GM12874 (cell line): Measurements from ENCODE around the gene SLC15A3.

Experiments used
- CTCF ChIP-seq: IDR thresholded peaks from 2 replicates; pipeline ENCODE4 v1.5.1; 2011; ENCODE audit warnings: low read depth, mild to moderate bottlenecking, control low read depth, low read length, moderate library complexity; ENCODE audit not compliant: insufficient read depth

Gene SLC15A3

GRCh38 chr11:60951606-60951903, 421 bp downstream of the SLC15A3 start:
- no peak for TF ChIP-seq CTCF

GRCh38 chr11:60950933-60951605, 907 bp downstream of the SLC15A3 start:
- no peak for TF ChIP-seq CTCF

GRCh38 chr11:60950024-60950423, 2.0 kb downstream of the SLC15A3 start:
- TF ChIP-seq CTCF, result no peak

- no peak for TF ChIP-seq CTCF
Measured at GRCh38 chr11:60948250-60948649, 3.7 kb downstream of the SLC15A3 start.

- TF ChIP-seq CTCF, result no peak
Measured at GRCh38 chr11:60947700-60948099, 4.3 kb downstream of the SLC15A3 start.

GRCh38 chr11:60946601-60947264, 5.2 kb downstream of the SLC15A3 start:
- TF ChIP-seq CTCF, result no peak

GRCh38 chr11:60945295-60945667, 6.7 kb downstream of the SLC15A3 start:
- TF ChIP-seq CTCF, result no peak
